HG02981 (cell line): ENCODE measurements around the gene ZCRB1.

Source experiments
- ATAC-seq: cut with Tn5 transposase; IDR thresholded peaks from one replicate; pipeline ENCODE4 v1.9.1; 2021; ENCODE audit warnings: mild to moderate bottlenecking, moderate library complexity; ENCODE audit not compliant: unreplicated experiment

ZCRB1 gene

GRCh38 chr12:42281844-42282243, 44.0 kb downstream of the ZCRB1 start:
- ATAC-seq, result no peak

DNA sequence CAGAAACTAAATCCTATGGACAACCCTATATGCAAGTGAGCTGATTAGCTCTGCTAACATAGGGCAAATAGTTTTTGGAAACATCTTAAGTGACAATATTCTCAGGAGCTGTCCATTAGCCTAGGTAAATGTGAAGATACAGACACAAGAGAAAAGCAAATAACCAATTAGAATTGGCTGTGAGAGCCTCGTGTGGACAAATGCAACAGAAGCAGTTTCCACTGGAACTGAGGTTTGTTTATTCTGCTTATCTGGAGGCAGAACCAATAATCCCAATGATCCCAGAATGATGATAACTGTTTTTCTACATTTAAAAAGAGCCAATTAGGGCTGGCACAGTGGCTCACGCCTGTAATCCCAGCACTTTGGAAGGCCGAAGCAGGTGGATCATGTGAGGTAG, 44.6 kb downstream of the ZCRB1 start:
- ATAC-seq, result no peak

- ATAC-seq, result no peak
These were observed 47.8 kb downstream of the ZCRB1 start for GRCh38 chr12:42278128-42278510.

DNA sequence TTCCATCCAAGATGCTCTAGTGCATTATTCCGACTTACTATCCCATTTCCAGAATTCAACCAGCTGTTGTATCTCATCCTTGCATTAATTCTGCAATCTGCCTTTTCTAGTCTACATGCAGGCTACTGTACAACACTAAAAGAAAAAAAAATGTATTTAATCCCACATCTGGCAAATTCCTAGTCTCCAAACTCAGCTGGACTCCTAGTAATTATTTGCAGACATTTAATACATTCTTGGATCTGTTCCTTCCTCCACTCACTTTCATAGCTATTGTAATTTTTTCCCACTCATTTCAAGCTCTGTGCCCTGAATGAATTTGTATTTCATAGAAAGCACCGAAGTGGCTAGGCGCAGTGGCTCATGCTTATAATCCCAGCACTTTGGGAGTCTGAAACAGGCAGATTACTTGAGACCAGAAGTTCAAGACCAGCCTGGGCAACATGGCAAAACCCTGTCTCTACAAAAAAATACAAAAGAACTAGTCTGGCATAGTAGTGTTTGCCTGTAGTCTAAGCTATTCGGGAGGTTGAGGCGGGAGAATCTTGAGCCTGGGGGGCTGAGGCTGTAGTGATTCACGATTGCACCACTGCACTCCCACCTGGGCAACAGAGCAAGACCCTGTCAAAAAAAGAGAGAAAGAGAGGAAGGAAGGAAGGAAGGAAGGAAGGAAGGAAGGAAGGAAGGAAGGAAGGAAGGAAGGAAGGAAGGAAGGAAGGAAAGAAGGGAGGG, 48.3 kb downstream of the ZCRB1 start:
- ATAC-seq, result no peak

GRCh38 chr12:42275499-42275898, 50.4 kb downstream of the ZCRB1 start:
- ATAC-seq, result no peak

DNA sequence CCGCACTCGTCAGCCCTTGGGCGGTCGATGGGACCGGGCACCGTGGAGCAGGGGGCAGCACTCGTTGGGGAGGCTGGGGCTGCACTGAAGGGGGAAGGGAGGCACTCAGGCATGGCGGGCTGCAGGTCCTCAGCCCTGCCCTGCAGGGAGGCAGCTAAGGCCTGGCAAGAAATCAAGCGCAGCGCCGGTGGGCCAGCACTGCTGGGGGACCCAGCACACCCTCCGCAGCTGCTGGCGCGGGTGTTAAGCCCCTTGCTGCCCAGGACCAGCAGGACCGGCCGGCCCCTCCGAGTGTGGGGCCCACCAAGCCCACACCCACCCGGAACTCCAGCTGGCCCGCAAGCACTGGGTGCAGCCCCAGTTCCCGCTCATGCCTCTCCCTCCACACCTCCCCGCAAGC, 52.2 kb downstream of the ZCRB1 start:
- ATAC-seq, result no peak

DNA sequence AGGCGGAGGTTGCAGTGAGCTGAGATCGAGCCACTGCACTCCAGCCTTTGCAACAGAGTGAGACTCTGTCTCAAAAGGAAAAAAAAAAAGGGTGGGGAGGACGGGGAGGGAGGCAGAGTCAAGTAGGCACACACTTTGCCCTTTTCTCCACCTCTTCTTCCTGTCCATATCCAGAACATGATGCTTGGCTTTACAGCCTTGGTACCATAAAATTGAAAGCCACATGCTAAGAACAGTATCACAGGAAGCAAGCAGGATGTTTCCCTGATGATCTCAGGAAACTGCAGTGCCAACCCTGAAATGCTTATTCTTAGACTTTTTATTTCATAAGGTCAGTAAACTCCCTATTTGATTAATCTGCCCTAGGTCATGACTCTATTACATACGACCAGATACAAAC, 55.3 kb downstream of the ZCRB1 start:
- no peak for ATAC-seq

GRCh38 chr12:42267413-42268190, 58.3 kb downstream of the ZCRB1 start:
- ATAC-seq, result no peak

DNA sequence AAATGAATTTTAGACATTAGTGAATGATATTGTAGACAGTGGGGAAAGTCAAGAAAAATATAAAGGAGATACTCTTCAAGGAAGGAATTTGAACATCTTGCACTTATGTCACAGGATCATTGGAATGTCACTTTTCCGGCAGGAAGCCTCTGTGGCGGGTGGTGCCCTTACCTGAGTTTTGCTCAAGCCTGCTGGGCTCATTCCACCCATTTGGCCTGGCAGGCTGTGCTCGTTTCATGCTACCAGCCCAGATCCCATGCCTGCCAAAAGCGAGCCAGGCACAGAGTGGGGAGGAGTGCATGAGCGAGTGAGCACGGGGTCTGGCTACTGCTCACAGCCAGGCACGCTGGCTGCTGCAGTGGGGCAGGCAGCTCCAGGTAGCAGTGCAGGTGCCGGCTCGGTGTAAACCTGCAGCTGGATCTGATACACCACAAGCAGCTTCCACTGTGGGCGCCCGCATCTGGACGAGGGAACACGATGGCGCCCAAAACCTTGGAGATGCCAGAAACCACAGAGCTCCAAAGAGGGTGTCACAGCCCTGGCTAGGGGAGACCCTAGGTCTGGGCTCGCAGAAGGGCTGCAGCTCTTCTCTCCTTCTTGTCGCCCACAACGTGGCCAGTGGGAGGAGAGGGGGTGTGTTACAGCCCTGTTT, 59.2 kb downstream of the ZCRB1 start:
- ATAC-seq, result no peak

- ATAC-seq, result no peak
These were observed 63.6 kb downstream of the ZCRB1 start for GRCh38 chr12:42262271-42262670.
